Activated CD8-positive, alpha-beta T cell treated with anti-CD3 and anti-CD28 coated beads for 36 hours (primary cell): ENCODE data around the gene DMRTA2. TPM values are rescaled to one million over a fixed set of nuclear protein-coding genes. Genes with fewer than 3 reads are reported as not detected.

Experiments used
- ATAC-seq: fragments of 200-7000 bp; cut with Tn5 transposase; one replicate; pipeline ENCODE4 v1.10.0; 2021; ENCODE audit warnings: mild to moderate bottlenecking, moderate library complexity
- CTCF ChIA-PET: fragments of 350-600 bp; sonication (Branson Sonifier 250); formaldehyde crosslinking; loops from one replicate; lab custom pipeline; 2021; ENCODE audit warnings: antibody characterized with exemption; lab: Charles Lee
- POLR2A ChIA-PET: fragments of 350-600 bp; sonication (Branson Sonifier 250); formaldehyde crosslinking; loops from one replicate; lab custom pipeline; 2021; ENCODE audit warnings: antibody characterized with exemption; lab: Charles Lee
- DNase-seq: peaks from one replicate; pipeline ENCODE4 v3.0.0-alpha.2; 2020
- H3K27ac Mint-ChIP-seq: one replicate; pipeline ENCODE4 v1.8.0; 2021; ENCODE audit warnings: mild to moderate bottlenecking, mixed read lengths
- H3K27me3 Mint-ChIP-seq: one replicate; pipeline ENCODE4 v1.8.0; 2021; ENCODE audit warnings: mixed read lengths
- H3K36me3 Mint-ChIP-seq: one replicate; pipeline ENCODE4 v1.8.0; 2021; ENCODE audit warnings: low read depth, mixed read lengths
- H3K4me1 Mint-ChIP-seq: one replicate; pipeline ENCODE4 v1.8.0; 2021; ENCODE audit warnings: low read depth, mixed read lengths
- H3K4me3 Mint-ChIP-seq: one replicate; pipeline ENCODE4 v1.8.0; 2021; ENCODE audit warnings: mild to moderate bottlenecking, moderate library complexity, mixed read lengths
- H3K9me3 Mint-ChIP-seq: one replicate; pipeline ENCODE4 v1.8.0; 2021; ENCODE audit warnings: mixed read lengths
- intact Hi-C: fragments of 100-400 bp; cut with micrococcal nuclease; formaldehyde crosslinking; loops from one replicate; pipeline ENCODE4 v1.10.0; 2022
- total RNA-seq, 2 experiments: library from RNA; stranded (reverse); gene quantifications; one replicate each; pipeline ENCODE4 v1.2.3, GENCODE V29; 2021
- TF ChIP-seq, protein P1 (sequence below): fragments of 200-600 bp; IDR thresholded peaks from one replicate; pipeline ENCODE4 v1.8.0; 2022; ENCODE audit warnings: antibody characterized with exemption, mild to moderate bottlenecking

Gene DMRTA2
- total RNA-seq, 2 experiments from 2014 or later, result not detected

DNA sequence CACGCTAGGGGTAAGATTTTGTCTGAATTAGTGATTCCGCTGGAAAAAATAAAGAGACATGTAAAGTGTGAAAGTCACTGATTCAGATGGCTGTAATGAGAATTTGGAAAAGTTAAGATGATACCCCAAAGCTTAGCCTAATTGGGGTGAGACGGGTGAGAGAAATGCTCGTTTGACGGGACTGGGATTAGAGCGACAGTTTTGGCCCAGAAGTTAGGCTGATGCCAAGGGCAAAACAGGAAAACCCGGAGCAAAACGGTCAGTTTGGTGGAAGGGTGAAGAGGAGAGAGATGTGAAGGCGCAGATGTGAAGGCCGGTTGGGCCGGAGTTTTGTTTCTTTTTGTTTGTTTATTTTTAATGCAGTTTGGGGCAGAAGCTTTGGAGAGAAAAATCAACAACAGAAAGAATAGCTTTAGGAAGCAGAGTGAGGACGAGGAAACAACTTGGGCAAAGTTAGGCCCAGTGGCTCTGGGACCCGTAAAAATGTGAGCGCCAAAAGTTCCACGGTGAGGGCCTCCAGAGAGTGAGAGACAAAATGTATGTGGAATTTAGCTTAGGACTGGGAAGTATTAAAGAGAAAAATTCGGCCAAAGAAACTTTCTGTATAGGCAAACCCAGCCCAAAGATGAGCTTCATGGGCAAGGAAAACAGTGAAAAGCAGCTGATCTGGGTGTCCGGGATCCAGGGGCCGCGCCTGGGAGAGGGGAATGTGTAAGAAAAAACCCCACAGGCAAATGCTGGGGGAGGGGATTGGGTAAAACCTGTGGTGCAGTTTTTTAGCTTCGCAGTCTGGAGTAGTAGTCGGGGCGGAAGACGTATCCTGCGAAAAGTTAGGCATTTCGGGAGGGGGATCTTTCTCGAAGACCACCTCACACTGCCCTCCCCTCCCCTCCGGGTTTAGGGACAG, 1.2 kb downstream of the DMRTA2 start:
- no peaks in the 10 kb centered on the region for H3K9me3 Mint-ChIP-seq
- DNase-seq, result no peak
- H3K4me3 Mint-ChIP-seq, result peak overlapping the region; percentile 24
- ATAC-seq, result no peak
- TF ChIP-seq, protein P1, sequence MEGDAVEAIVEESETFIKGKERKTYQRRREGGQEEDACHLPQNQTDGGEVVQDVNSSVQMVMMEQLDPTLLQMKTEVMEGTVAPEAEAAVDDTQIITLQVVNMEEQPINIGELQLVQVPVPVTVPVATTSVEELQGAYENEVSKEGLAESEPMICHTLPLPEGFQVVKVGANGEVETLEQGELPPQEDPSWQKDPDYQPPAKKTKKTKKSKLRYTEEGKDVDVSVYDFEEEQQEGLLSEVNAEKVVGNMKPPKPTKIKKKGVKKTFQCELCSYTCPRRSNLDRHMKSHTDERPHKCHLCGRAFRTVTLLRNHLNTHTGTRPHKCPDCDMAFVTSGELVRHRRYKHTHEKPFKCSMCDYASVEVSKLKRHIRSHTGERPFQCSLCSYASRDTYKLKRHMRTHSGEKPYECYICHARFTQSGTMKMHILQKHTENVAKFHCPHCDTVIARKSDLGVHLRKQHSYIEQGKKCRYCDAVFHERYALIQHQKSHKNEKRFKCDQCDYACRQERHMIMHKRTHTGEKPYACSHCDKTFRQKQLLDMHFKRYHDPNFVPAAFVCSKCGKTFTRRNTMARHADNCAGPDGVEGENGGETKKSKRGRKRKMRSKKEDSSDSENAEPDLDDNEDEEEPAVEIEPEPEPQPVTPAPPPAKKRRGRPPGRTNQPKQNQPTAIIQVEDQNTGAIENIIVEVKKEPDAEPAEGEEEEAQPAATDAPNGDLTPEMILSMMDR, result no peak
- intact Hi-C loops, result no loop called here
- CTCF ChIA-PET, result interaction anchor here (0.9 to 1.2 kb wide), 2 partner anchors 36 to 183 kb away, joined by 3 to 4 read pairs; no protein-coding TSS in a partner anchor
- POLR2A ChIA-PET, result no interaction called here
- peaks cover 50% of the 10 kb centered on the region for H3K4me1 Mint-ChIP-seq
- H3K27me3 Mint-ChIP-seq, result peaks cover 78% of the 10 kb centered on the region
- peak overlapping the region; percentile 13 for H3K27ac Mint-ChIP-seq
- H3K36me3 Mint-ChIP-seq, result peaks cover 3% of the 10 kb centered on the region

DNA sequence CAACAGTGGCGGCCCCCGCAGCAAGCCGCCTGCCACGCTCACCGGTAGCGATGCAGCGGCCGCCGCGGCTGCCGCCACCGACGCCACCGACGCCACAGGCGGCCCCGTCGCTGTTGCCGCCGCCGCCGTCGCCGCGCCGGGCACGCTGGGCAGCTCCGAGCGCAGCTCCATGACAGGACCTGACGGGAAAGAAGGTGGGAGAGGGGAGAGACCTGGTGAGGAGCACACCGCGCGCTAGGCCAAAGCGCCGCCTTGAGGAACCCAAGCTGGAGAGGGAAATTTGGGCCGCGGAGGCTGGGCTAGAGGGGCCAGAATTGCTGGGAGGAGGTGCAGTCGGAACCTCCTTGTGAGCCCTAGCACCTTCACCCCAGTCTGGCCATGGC, 1.9 kb downstream of the DMRTA2 start:
- ATAC-seq (no peak), DNase-seq (no peak)
- CTCF ChIA-PET, result interaction anchor here (1.2 kb wide), 1 partner anchor 184 kb away, joined by 4 read pairs; no protein-coding TSS in a partner anchor
- intact Hi-C loops, result no loop called here
- peaks cover 56% of the 10 kb centered on the region for H3K4me1 Mint-ChIP-seq
- H3K9me3 Mint-ChIP-seq, result no peaks in the 10 kb centered on the region
- POLR2A ChIA-PET, result no interaction called here
- H3K4me3 Mint-ChIP-seq, result peak overlapping the region; percentile 24
- peaks cover 3% of the 10 kb centered on the region for H3K36me3 Mint-ChIP-seq
- TF ChIP-seq, protein P1, result no peak
- H3K27ac Mint-ChIP-seq, result peak overlapping the region; percentile 13
- H3K27me3 Mint-ChIP-seq, result peaks cover 82% of the 10 kb centered on the region

DNA sequence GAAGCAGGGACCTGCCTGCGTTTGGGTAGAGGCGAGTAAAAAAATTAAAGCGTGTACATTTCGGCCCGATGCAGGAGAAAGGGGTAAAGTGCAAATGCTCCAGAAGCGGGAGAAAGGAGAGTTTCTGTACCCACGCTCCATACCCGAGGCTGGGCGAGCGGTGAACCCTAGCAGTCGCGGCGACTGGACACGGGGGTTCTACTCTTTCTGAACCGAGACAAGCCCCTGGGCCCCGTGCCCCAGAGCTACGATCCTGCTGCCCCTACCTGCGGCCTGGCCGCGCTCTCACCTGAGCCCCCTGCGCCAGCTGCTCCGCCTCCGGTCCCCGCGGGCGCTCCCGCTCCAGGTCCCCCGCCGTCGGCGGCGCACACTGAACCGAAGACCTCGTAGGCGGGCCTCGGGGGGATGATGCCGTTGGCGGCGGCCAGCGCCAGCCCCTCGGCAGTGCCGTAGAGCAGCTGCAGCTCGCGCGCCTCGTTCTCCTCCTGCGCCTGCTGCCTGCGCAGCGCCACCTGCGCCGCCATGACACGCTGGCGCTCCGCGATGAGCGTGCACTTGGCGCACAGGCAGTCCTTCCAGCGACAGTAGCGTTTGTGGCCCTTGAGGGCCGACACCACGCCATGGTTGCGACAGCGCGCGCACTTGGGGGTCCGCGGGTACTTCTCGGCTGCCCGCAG, 2.4 kb downstream of the DMRTA2 start:
- TF ChIP-seq, protein P1, result no peak
- POLR2A ChIA-PET, result interaction anchor here (0.7 kb wide), 1 partner anchor 135 kb away, joined by 3 read pairs; no protein-coding TSS in a partner anchor
- Mint-ChIP-seq H3K36me3 (peaks cover 3% of the 10 kb centered on the region), H3K27ac (no peak overlapping the region), H3K4me3 (peak overlapping the region; percentile 14), H3K27me3 (peaks cover 82% of the 10 kb centered on the region), H3K9me3 (no peaks in the 10 kb centered on the region), H3K4me1 (peaks cover 55% of the 10 kb centered on the region)
- CTCF ChIA-PET, result no interaction called here
- DNase-seq (peak; percentile 34), ATAC-seq (peak; percentile 29)
- intact Hi-C loops, result no loop called here

DNA sequence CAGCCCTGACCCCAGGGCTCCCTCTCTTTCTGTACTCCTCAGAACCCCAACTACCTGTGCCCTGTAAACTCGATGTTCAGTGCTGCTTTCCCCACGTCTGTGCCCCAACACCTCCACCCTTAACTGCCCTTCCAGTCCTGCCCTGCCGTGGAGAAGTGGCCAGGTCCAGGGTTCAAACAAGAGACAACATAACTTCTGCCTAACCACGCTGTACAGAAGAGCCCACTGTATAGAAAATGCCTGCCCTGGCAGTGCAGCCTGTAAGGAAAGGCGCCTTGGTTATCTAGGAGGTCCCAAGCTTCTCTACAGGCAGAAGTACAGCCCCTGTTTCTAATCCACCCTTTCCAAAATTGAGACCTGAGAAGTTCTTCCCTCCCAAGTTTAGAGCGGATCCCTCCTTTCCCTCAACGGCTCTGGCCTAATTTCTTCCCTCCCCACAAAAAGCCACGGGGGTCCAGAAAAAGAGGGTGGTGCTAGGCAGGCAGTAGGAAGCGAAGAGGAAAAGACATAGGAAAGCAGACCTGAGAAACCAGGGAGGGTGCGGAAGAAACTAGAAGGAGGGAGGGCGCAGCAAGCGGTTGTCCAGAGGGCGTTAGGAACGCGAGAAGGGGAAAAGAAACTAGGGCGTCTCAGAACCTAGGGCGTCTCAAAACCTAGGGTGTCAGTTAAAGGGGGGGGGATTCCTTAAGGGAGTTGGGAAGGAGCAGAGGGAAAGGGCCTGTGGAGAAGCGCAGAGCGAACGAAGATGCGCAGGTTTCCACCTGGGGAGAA, 3.2 kb downstream of the DMRTA2 start:
- intact Hi-C loops, result no loop called here
- Mint-ChIP-seq H3K4me3 (peak overlapping the region; percentile 14), H3K27ac (no peak overlapping the region), H3K4me1 (peaks cover 49% of the 10 kb centered on the region), H3K36me3 (peaks cover 3% of the 10 kb centered on the region), H3K27me3 (peaks cover 80% of the 10 kb centered on the region), H3K9me3 (no peaks in the 10 kb centered on the region)
- TF ChIP-seq, protein P1, result no peak
- ChIA-PET CTCF (no interaction called here), POLR2A (interaction anchor here (0.7 kb wide), 1 partner anchor 135 kb away, joined by 3 read pairs; no protein-coding TSS in a partner anchor)
- DNase-seq (no peak), ATAC-seq (no peak)
